Measurements from ENCODE around the gene ABCD3. TPM values are rescaled to one million over a fixed set of nuclear protein-coding genes. Genes with fewer than 3 reads are reported as not detected.
A peak's percentile ranks its signal among the peaks of the same experiment; 100 is the strongest.
"Not testable (repeated sequence)": the region's sequence is repeated elsewhere in the genome, so short reads cannot be mapped to it uniquely, and the experiment has no call there.

The ABCD3 gene
- total RNA-seq, 1 donor from 2014 or later: 35.0 TPM

- TF ChIP-seq, protein P1, sequence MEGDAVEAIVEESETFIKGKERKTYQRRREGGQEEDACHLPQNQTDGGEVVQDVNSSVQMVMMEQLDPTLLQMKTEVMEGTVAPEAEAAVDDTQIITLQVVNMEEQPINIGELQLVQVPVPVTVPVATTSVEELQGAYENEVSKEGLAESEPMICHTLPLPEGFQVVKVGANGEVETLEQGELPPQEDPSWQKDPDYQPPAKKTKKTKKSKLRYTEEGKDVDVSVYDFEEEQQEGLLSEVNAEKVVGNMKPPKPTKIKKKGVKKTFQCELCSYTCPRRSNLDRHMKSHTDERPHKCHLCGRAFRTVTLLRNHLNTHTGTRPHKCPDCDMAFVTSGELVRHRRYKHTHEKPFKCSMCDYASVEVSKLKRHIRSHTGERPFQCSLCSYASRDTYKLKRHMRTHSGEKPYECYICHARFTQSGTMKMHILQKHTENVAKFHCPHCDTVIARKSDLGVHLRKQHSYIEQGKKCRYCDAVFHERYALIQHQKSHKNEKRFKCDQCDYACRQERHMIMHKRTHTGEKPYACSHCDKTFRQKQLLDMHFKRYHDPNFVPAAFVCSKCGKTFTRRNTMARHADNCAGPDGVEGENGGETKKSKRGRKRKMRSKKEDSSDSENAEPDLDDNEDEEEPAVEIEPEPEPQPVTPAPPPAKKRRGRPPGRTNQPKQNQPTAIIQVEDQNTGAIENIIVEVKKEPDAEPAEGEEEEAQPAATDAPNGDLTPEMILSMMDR (conservative IDR thresholded peaks at IDR 0.05): no peak
- Mint-ChIP-seq H3K9me3 (peaks cover 27% of the 10 kb centered on the region), H3K4me3 (no peak overlapping the region), H3K36me3 (ENCODE audit: low read depth) (peaks cover 32% of the 10 kb centered on the region), H3K27ac (ENCODE audit: unreplicated experiment) (no peak overlapping the region), H3K4me1 (no peaks in the 10 kb centered on the region), H3K27me3 (ENCODE audit: low read depth) (no peaks in the 10 kb centered on the region)
- DNase-seq (ENCODE audit: low read depth, low spot score): no peak
Measured at GRCh38 chr1:94438692-94439276, 20.6 kb downstream of the ABCD3 start.

GRCh38 chr1:94440088-94440487, 21.9 kb downstream of the ABCD3 start:
- peaks cover 29% of the 10 kb centered on the region for H3K9me3 Mint-ChIP-seq
- H3K4me1 Mint-ChIP-seq: no peaks in the 10 kb centered on the region
- peaks cover 39% of the 10 kb centered on the region for H3K36me3 Mint-ChIP-seq (ENCODE audit: low read depth)
- TF ChIP-seq, protein P1 (conservative IDR thresholded peaks at IDR 0.05): peak; percentile 37
- H3K4me3 Mint-ChIP-seq: no peak overlapping the region
- no peak overlapping the region for H3K27ac Mint-ChIP-seq (ENCODE audit: unreplicated experiment)
- H3K27me3 Mint-ChIP-seq (ENCODE audit: low read depth): no peaks in the 10 kb centered on the region
- DNase-seq (ENCODE audit: low read depth, low spot score): no peak

DNA sequence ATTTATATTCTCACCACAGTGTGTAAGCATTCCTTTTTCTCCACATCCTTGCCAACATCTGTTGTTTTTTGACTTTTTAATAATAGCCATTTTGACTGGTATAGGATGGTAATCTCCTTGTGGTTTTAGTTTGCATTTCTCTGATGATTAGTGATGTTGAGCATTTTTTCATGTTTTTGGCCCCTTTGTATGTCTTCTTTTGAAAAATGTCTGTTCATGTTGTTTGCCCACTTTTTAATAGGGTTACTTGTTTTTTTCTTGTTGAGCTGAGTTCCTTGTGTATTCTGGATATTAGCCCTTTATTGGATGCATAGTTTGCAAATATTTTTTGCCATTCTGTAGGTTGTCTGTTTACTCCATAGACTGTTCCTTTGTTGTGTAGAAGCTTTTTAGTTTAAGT, 24.9 kb downstream of the ABCD3 start:
- H3K36me3 Mint-ChIP-seq (ENCODE audit: low read depth): peaks cover 44% of the 10 kb centered on the region
- not testable (repeated sequence) for H3K27ac Mint-ChIP-seq (ENCODE audit: unreplicated experiment); H3K4me3 Mint-ChIP-seq; H3K4me1 Mint-ChIP-seq; DNase-seq (ENCODE audit: low read depth, low spot score); H3K27me3 Mint-ChIP-seq (ENCODE audit: low read depth)
- H3K9me3 Mint-ChIP-seq: peaks cover 30% of the 10 kb centered on the region

DNA sequence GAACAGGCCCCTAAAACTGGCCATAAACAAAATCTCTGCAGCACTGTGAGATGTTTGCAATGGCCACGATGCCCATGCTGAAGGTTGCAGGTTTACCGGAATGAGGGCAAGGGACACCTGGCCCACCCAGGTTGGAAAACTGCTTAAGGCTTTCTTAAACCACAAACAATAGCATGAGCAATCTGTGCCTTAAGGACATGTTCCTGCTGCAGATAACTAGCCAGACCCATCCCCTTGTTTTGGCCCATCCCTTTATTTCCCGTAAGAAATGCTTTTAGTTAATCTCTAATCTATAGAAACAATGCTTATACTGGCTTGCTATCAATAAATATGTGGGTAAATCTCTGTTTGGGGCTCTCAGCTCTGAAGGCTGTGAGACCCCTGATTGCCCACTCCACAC, 26.6 kb downstream of the ABCD3 start:
- not testable (repeated sequence) for DNase-seq (ENCODE audit: low read depth, low spot score); H3K4me3 Mint-ChIP-seq; H3K27me3 Mint-ChIP-seq (ENCODE audit: low read depth); H3K4me1 Mint-ChIP-seq; H3K27ac Mint-ChIP-seq (ENCODE audit: unreplicated experiment)
- H3K36me3 Mint-ChIP-seq (ENCODE audit: low read depth): peaks cover 62% of the 10 kb centered on the region
- H3K9me3 Mint-ChIP-seq: peaks cover 45% of the 10 kb centered on the region

GRCh38 chr1:94445733-94446132, 27.5 kb downstream of the ABCD3 start:
- Mint-ChIP-seq H3K9me3 (peaks cover 44% of the 10 kb centered on the region), H3K36me3 (ENCODE audit: low read depth) (peaks cover 64% of the 10 kb centered on the region)
- not testable (repeated sequence) for H3K27ac Mint-ChIP-seq (ENCODE audit: unreplicated experiment); H3K4me3 Mint-ChIP-seq; H3K4me1 Mint-ChIP-seq; H3K27me3 Mint-ChIP-seq (ENCODE audit: low read depth); DNase-seq (ENCODE audit: low read depth, low spot score)

GRCh38 chr1:94446177-94446576, 28.0 kb downstream of the ABCD3 start:
- H3K9me3 Mint-ChIP-seq: peaks cover 44% of the 10 kb centered on the region
- H3K36me3 Mint-ChIP-seq (ENCODE audit: low read depth): peaks cover 68% of the 10 kb centered on the region
- H3K4me1 Mint-ChIP-seq; DNase-seq (ENCODE audit: low read depth, low spot score); H3K27ac Mint-ChIP-seq (ENCODE audit: unreplicated experiment); H3K27me3 Mint-ChIP-seq (ENCODE audit: low read depth); H3K4me3 Mint-ChIP-seq: not testable (repeated sequence)

- H3K9me3 Mint-ChIP-seq: peaks cover 43% of the 10 kb centered on the region
- H3K27ac Mint-ChIP-seq (ENCODE audit: unreplicated experiment): not testable (repeated sequence)
Measured at GRCh38 chr1:94448741-94449140, 30.6 kb downstream of the ABCD3 start.

DNA sequence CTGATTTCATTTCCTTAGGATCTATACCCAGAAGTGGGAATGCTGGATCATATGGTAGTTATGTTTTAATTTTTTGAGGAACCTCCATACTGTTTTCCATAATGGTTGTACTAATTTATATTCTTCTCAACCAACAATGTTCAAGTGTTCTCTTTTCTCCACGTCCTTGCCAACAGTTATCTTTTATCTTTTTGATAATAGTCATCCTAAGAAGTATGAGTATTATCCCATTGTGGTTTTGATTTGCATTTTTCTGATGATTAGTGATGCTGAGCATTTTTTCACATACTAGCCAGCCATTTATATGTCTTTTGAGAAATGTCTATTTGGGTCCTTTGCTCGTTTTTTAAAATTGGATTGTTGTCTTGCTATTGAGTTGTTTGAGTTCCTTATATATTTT, 38.5 kb downstream of the ABCD3 start:
- H3K9me3 Mint-ChIP-seq: peaks cover 8% of the 10 kb centered on the region
- DNase-seq (ENCODE audit: low read depth, low spot score): no peak
- no peak overlapping the region for H3K4me3 Mint-ChIP-seq
- H3K4me1 Mint-ChIP-seq: no peaks in the 10 kb centered on the region
- TF ChIP-seq, protein P1 (conservative IDR thresholded peaks at IDR 0.05): no peak
- H3K27ac Mint-ChIP-seq (ENCODE audit: unreplicated experiment): no peak overlapping the region
- peaks cover 35% of the 10 kb centered on the region for H3K36me3 Mint-ChIP-seq (ENCODE audit: low read depth)
- H3K27me3 Mint-ChIP-seq (ENCODE audit: low read depth): no peaks in the 10 kb centered on the region

More at GRCh38 chr1:94448741-94449140, 30.6 kb downstream of the ABCD3 start:
- not testable (repeated sequence) for DNase-seq (ENCODE audit: low read depth, low spot score); H3K4me1 Mint-ChIP-seq; H3K4me3 Mint-ChIP-seq; H3K27me3 Mint-ChIP-seq (ENCODE audit: low read depth)
- H3K36me3 Mint-ChIP-seq (ENCODE audit: low read depth): peaks cover 73% of the 10 kb centered on the region
